Measurements from ENCODE around the gene AVEN.

GRCh38 chr15:33912326-33912725 lies 126.7 kb downstream of the AVEN start:
- TF ChIP-seq POLR2AphosphoS5 (IDR thresholded peaks at IDR 0.05; ENCODE audit: low read depth, low read length) (no peak), TAF1 (IDR thresholded peaks at IDR 0.05; ENCODE audit: borderline replicate concordance, insufficient read depth, low read length) (no peak)

Data from PFSK-1 (cell line).